GM18909 (cell line): Measurements from ENCODE around the gene POMZP3.
"Not testable (repeated sequence)": the region's sequence is repeated elsewhere in the genome, so short reads cannot be mapped to it uniquely, and the experiment has no call there.

Source experiments
- ATAC-seq: cut with Tn5 transposase; IDR thresholded peaks from one replicate; pipeline ENCODE4 v1.9.1; 2021; ENCODE audit warnings: mild to moderate bottlenecking; ENCODE audit not compliant: unreplicated experiment, poor library complexity

POMZP3 gene

GRCh38 chr7:76626989-76627642 lies at the start of gene POMZP3:
Gene POMZP3, minus strand, starts transcription at chr7:76627279. Its CDS starts 1,215 bp downstream, at chr7:76626064.
- ATAC-seq: peak; percentile 87

- not testable (repeated sequence) for ATAC-seq
These were observed 48.7 kb upstream of the POMZP3 start for GRCh38 chr7:76675783-76676182.

- not testable (repeated sequence) for ATAC-seq
These were observed 46.3 kb upstream of the POMZP3 start for GRCh38 chr7:76673346-76673745.

GRCh38 chr7:76659212-76659611 lies 32.1 kb upstream of the POMZP3 start:
- ATAC-seq: not testable (repeated sequence)

- ATAC-seq: not testable (repeated sequence)
These were observed 29.3 kb upstream of the POMZP3 start for GRCh38 chr7:76656425-76656824.

- ATAC-seq: not testable (repeated sequence)
These were observed 15.5 kb upstream of the POMZP3 start for GRCh38 chr7:76642620-76643019.

GRCh38 chr7:76637061-76637691 lies 10.1 kb upstream of the POMZP3 start:
- ATAC-seq: peak; percentile 91

- ATAC-seq: peak; percentile 46
These were observed 498 bp downstream of the POMZP3 start for GRCh38 chr7:76626581-76626980.

- ATAC-seq: not testable (repeated sequence)
These were observed 7.5 kb downstream of the POMZP3 start for GRCh38 chr7:76619439-76620190.

- ATAC-seq: not testable (repeated sequence)
These were observed 13.3 kb downstream of the POMZP3 start for GRCh38 chr7:76613783-76614182.

- not testable (repeated sequence) for ATAC-seq
These were observed 14.8 kb downstream of the POMZP3 start for GRCh38 chr7:76612232-76612631.

- ATAC-seq: peak; percentile 39
These were observed 17.2 kb downstream of the POMZP3 start for GRCh38 chr7:76609864-76610263.

- ATAC-seq: not testable (repeated sequence)
These were observed 18.6 kb downstream of the POMZP3 start for GRCh38 chr7:76608469-76608868.

- ATAC-seq: peak; percentile 98
These were observed 21.1 kb downstream of the POMZP3 start for GRCh38 chr7:76606027-76606426.

- not testable (repeated sequence) for ATAC-seq
These were observed 26.4 kb downstream of the POMZP3 start for GRCh38 chr7:76600650-76601049.

GRCh38 chr7:76600116-76600482 lies 27.0 kb downstream of the POMZP3 start:
- not testable (repeated sequence) for ATAC-seq

GRCh38 chr7:76598590-76599264 lies 28.4 kb downstream of the POMZP3 start:
- ATAC-seq: not testable (repeated sequence)

- not testable (repeated sequence) for ATAC-seq
These were observed 29.8 kb downstream of the POMZP3 start for GRCh38 chr7:76597288-76597687.

- not testable (repeated sequence) for ATAC-seq
These were observed 34.4 kb downstream of the POMZP3 start for GRCh38 chr7:76592694-76593093.

- ATAC-seq: peak; percentile 75
These were observed 35.3 kb downstream of the POMZP3 start for GRCh38 chr7:76591602-76592304.
